GM12892 (cell line): ENCODE data around the gene GTF2H3.

Experiments used
- POLR2A ChIP-seq: IDR thresholded peaks from 2 replicates; pipeline ENCODE4 v1.6.1; 2011; ENCODE audit warnings: low read depth, low read length, control low read depth
- POLR2AphosphoS5 ChIP-seq: IDR thresholded peaks from 2 replicates; pipeline ENCODE4 v1.6.1; 2011; ENCODE audit warnings: low read depth, low read length, control low read depth

GRCh38 chr12:123676616-123677320, 43.1 kb downstream of the GTF2H3 start:
- TF ChIP-seq POLR2A (no peak), POLR2AphosphoS5 (no peak)
